Measurements from ENCODE around the gene TYMS. TPM values are rescaled to one million over a fixed set of nuclear protein-coding genes. Genes with fewer than 3 reads are reported as not detected.

TYMS gene
- total RNA-seq, 1 experiment from 2014 or later, result 42.3 TPM

DNA sequence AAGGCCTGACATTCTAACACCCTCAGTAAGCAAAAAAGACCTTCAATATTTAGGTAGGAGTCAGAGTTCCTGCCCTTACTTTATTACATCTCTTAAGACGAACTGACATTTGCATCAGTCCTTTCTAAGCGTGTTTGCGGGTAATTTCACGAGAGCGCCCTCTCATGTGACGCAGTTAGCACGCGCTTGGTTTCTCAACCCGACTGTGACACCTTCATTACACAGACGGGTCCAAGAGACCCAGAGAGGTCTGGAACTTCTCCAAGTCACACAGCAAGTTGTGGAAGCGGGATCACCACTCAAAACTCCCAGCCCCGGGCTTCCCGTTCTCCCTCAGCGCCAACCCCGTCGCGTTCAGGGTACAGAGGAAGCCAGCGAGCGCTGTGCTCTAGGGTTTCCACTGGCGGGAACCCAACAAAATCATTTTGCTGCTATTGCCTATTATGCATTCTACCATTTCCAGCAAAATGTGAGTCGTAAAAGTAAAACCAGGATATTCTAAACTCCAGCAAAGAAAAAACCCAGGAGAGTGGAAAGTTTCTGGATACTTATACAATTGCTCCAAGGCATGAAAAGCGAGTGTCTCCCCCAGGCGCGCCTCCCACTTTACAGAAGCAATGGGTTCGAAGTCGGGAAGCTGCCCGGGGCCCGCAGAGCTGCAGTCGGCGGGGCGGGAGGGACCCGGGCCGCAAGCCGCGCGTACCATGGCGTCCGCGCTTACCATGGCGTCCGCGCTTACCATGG, 54.4 kb downstream of the TYMS start:
- Histone ChIP-seq H3K9me3 (ENCODE audit: low read length) (no peaks in the 10 kb centered on the region), H2AFZ (ENCODE audit: low read length) (peak overlapping the region; percentile 96), H3K4me2 (ENCODE audit: low read depth, low read length, poor library complexity, severe bottlenecking) (peak overlapping the region; percentile 97), H3K9ac (ENCODE audit: low read length) (peak overlapping the region; percentile 87), H3K36me3 (ENCODE audit: insufficient read depth, low read length) (peaks cover 14% of the 10 kb centered on the region), H3K27ac (ENCODE audit: low read length) (peak overlapping the region; percentile 55; the same call in 1 of the 2 replicates), H3K9me2 (replicated peaks; ENCODE audit: insufficient read depth, low read length) (no peaks in the 10 kb centered on the region), H4K20me1 (ENCODE audit: insufficient read depth, low read depth, low read length) (no peaks in the 10 kb centered on the region), H3K4me3 (ENCODE audit: low read length) (peak overlapping the region; percentile 87), H3K4me1 (ENCODE audit: low read length) (peaks cover 18% of the 10 kb centered on the region), H3K79me2 (ENCODE audit: low read length) (peaks cover 45% of the 10 kb centered on the region), H3K27me3 (ENCODE audit: low read length) (no peaks in the 10 kb centered on the region)
- peak; percentile 93 for DNase-seq

DNA sequence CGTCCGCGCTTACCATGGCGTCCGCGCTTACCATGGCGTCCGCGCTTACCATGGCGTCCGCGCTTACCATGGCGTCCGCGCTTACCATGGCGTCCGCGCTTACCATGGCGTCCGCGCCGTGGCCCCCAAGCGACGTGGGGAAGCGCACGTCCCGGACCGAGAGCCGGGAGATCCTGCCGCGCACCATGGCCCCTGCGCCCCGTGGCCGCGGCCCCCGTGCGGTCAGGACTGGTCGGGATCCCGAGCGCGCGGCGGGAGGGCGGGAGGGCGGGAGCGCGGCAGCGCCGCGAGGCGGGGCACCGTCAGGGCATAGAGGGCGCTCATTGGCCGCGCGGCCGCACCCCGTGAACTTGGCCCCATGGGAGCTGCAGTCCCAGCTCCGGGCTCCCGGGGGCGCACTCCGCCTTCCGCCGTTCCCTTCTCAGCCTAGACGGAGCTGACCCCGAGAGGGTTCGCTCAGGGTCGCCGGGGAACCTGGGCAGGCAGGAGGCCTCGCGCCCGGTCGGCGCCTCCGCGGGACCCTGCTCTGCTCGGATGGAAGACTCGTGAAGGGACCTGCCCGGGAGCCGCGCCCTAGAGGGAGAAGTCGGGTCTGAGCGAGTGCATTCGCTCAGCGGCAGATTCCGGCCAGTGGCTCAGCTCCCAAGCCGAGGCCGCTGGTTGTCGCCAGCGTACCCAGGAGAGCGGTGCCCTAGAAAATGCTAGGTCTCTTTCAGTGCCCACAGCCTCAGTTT, 55.1 kb downstream of the TYMS start, which contains the start of gene ENOSF1:
ENOSF1 (minus strand) TSS at position 230 of the 734 bp plus-strand sequence; CDS start at position 187, 43 bp downstream.
- Histone ChIP-seq H3K9ac (ENCODE audit: low read length) (peak within 1 kb of the TSS; percentile 87), H3K4me3 (ENCODE audit: low read length) (peak within 1 kb of the TSS; percentile 87), H3K4me1 (ENCODE audit: low read length) (peaks cover 18% of the 10 kb centered on the region), H3K9me2 (replicated peaks; ENCODE audit: insufficient read depth, low read length) (no peaks in the 10 kb centered on the region), H3K27ac (ENCODE audit: low read length) (peak within 1 kb of the TSS; percentile 55; the same call in 1 of the 2 replicates), H2AFZ (ENCODE audit: low read length) (peak within 1 kb of the TSS; percentile 96), H3K79me2 (ENCODE audit: low read length) (peaks cover 42% of the 10 kb centered on the region), H3K9me3 (ENCODE audit: low read length) (no peaks in the 10 kb centered on the region), H3K27me3 (ENCODE audit: low read length) (no peaks in the 10 kb centered on the region), H3K36me3 (ENCODE audit: insufficient read depth, low read length) (peaks cover 14% of the 10 kb centered on the region), H3K4me2 (ENCODE audit: low read depth, low read length, poor library complexity, severe bottlenecking) (peak within 1 kb of the TSS; percentile 97), H4K20me1 (ENCODE audit: insufficient read depth, low read depth, low read length) (no peaks in the 10 kb centered on the region)
- DNase-seq, result peak; percentile 94

DNA sequence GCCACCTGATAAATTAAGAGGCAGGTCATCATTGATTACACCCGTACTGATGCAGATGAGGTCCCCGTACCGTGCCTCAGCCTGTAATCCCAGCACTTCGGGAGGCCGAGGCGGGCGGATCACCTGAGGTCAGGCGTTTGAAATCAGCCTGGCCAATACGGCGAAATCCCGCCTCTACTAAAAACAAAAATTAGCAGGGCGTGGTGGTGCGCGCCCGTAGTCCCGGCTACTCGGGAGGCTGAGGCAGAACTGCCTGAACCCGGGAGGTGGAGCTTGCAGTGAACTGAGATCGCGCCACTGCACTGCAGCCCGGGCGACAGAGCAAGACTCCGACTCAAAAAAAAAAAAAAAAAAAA, 55.7 kb downstream of the TYMS start:
- Histone ChIP-seq H3K27ac (ENCODE audit: low read length) (no peak overlapping the region), H3K9me3 (ENCODE audit: low read length) (no peaks in the 10 kb centered on the region), H3K9ac (ENCODE audit: low read length) (no peak overlapping the region), H3K4me3 (ENCODE audit: low read length) (no peak overlapping the region), H3K79me2 (ENCODE audit: low read length) (peaks cover 40% of the 10 kb centered on the region), H3K4me1 (ENCODE audit: low read length) (peaks cover 18% of the 10 kb centered on the region), H3K9me2 (replicated peaks; ENCODE audit: insufficient read depth, low read length) (no peaks in the 10 kb centered on the region), H3K36me3 (ENCODE audit: insufficient read depth, low read length) (peaks cover 14% of the 10 kb centered on the region), H2AFZ (ENCODE audit: low read length) (no peak overlapping the region), H3K4me2 (ENCODE audit: low read depth, low read length, poor library complexity, severe bottlenecking) (no peak overlapping the region), H3K27me3 (ENCODE audit: low read length) (no peaks in the 10 kb centered on the region), H4K20me1 (ENCODE audit: insufficient read depth, low read depth, low read length) (no peaks in the 10 kb centered on the region)
- DNase-seq, result no peak

DNA sequence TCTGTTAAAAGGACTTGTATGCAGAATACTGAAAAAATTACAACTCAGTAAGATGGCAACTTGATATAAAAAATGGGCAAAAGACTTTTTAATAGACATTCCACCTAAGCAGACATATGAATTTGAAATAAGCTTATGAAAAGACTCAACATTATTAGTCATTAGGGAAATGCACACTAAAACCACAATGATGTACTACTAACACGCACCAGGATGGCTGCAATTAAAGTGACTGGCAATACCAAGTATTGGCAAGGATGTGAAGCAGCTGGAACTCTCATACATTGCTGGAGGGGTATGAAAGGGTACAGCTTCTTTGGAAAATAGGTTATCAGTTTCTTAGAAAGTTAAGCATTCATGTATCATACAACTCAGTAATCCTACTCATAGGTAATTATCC, 58.2 kb downstream of the TYMS start:
- no peak overlapping the region for H3K4me3 ChIP-seq (ENCODE audit: low read length)
- H2AFZ ChIP-seq (ENCODE audit: low read length), result no peak overlapping the region
- peaks cover 15% of the 10 kb centered on the region for H3K79me2 ChIP-seq (ENCODE audit: low read length)
- H3K4me1 ChIP-seq (ENCODE audit: low read length), result peaks cover 7% of the 10 kb centered on the region
- no peak overlapping the region for H3K4me2 ChIP-seq (ENCODE audit: low read depth, low read length, poor library complexity, severe bottlenecking)
- no peak for DNase-seq
- peaks cover 2% of the 10 kb centered on the region; the same call in 1 of the 2 replicates for H3K36me3 ChIP-seq (ENCODE audit: insufficient read depth, low read length)
- no peaks in the 10 kb centered on the region for H3K9me3 ChIP-seq (ENCODE audit: low read length)
- no peaks in the 10 kb centered on the region for H3K9me2 ChIP-seq (replicated peaks; ENCODE audit: insufficient read depth, low read length)
- no peaks in the 10 kb centered on the region for H4K20me1 ChIP-seq (ENCODE audit: insufficient read depth, low read depth, low read length)
- no peaks in the 10 kb centered on the region for H3K27me3 ChIP-seq (ENCODE audit: low read length)
- no peak overlapping the region for H3K27ac ChIP-seq (ENCODE audit: low read length)
- no peak overlapping the region for H3K9ac ChIP-seq (ENCODE audit: low read length)

DNA sequence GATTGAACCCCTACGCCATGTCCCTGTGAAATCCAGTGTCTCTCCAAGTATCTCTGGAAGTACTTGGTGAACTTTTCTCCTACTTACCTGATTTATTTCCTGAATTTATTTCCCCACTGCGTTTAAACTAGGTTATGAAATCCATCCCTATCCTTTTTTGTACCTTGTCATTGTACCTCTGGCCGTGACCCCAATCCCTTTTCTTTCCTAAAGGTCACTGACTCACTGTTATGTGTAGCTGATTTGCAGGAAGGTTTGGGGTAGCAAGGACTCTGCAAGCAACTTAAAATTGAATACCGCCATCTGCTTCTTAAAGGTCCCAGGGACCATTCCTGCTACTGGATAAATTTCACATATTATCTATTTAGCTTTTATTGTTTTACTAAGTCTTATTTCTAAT, 59.5 kb downstream of the TYMS start:
- H3K27me3 ChIP-seq (ENCODE audit: low read length), result no peaks in the 10 kb centered on the region
- H3K4me2 ChIP-seq (ENCODE audit: low read depth, low read length, poor library complexity, severe bottlenecking), result no peak overlapping the region
- no peak overlapping the region for H3K4me3 ChIP-seq (ENCODE audit: low read length)
- H3K36me3 ChIP-seq (ENCODE audit: insufficient read depth, low read length), result no peaks in the 10 kb centered on the region
- H3K27ac ChIP-seq (ENCODE audit: low read length), result no peak overlapping the region
- H3K4me1 ChIP-seq (ENCODE audit: low read length), result no peaks in the 10 kb centered on the region
- DNase-seq, result no peak
- peaks cover under 1% of the 10 kb centered on the region for H3K79me2 ChIP-seq (ENCODE audit: low read length)
- no peak overlapping the region for H3K9ac ChIP-seq (ENCODE audit: low read length)
- no peaks in the 10 kb centered on the region for H3K9me3 ChIP-seq (ENCODE audit: low read length)
- H4K20me1 ChIP-seq (ENCODE audit: insufficient read depth, low read depth, low read length), result no peaks in the 10 kb centered on the region
- H3K9me2 ChIP-seq (replicated peaks; ENCODE audit: insufficient read depth, low read length), result no peaks in the 10 kb centered on the region
- H2AFZ ChIP-seq (ENCODE audit: low read length), result no peak overlapping the region

Other genes with a start within 250 kb of the TYMS start
- gene COLEC12, start 157.0 kb upstream of the TYMS start, total RNA-seq (2014; rRNA removed; shearing (Covaris generic); ENCODE audit: low replicate concordance), result not detected in 2 replicates
- gene CETN1, start 77.3 kb upstream of the TYMS start, total RNA-seq (2014; rRNA removed; shearing (Covaris generic); ENCODE audit: low replicate concordance), result not detected in 2 replicates
- gene CLUL1, start 60.7 kb upstream of the TYMS start, total RNA-seq (2014; rRNA removed; shearing (Covaris generic); ENCODE audit: low replicate concordance), result not detected in 2 replicates
- gene ENOSF1, start 55.0 kb downstream of the TYMS start, total RNA-seq (2014; rRNA removed; shearing (Covaris generic); ENCODE audit: low replicate concordance), result 54.6 and 68.7 TPM in 2 replicates
- not detected in 2 replicates for gene YES1, start 154.6 kb downstream of the TYMS start, total RNA-seq (2014; rRNA removed; shearing (Covaris generic); ENCODE audit: low replicate concordance)
- not detected in 2 replicates for gene ADCYAP1, start 247.2 kb downstream of the TYMS start, total RNA-seq (2014; rRNA removed; shearing (Covaris generic); ENCODE audit: low replicate concordance)